Parathyroid adenoma (tissue), 2 donors: ENCODE results near the gene TIGIT.

Experiments used
- H2AFZ ChIP-seq: fragments of 300-600 bp; sonication (generic); one replicate; pipeline ENCODE4 v1.7.0; 2017; ENCODE audit warnings: antibody characterized with exemption, mild to moderate bottlenecking
- H3K27ac ChIP-seq: fragments of 300-600 bp; sonication (generic); one replicate; pipeline ENCODE4 v1.7.0; 2017
- H3K27me3 ChIP-seq: fragments of 300-600 bp; sonication (generic); one replicate; pipeline ENCODE4 v1.7.0; 2017; ENCODE audit warnings: low read length; ENCODE audit not compliant: control insufficient read depth, insufficient read depth
- H3K36me3 ChIP-seq: fragments of 300-600 bp; sonication (generic); one replicate; pipeline ENCODE4 v1.7.0; 2017; ENCODE audit warnings: low read length; ENCODE audit not compliant: control insufficient read depth, insufficient read depth
- H3K4me1 ChIP-seq: fragments of 300-600 bp; sonication (generic); one replicate; pipeline ENCODE4 v1.7.0; 2017; ENCODE audit warnings: control low read depth
- H3K4me2 ChIP-seq: fragments of 300-600 bp; sonication (generic); one replicate; pipeline ENCODE4 v1.7.0; 2017; ENCODE audit warnings: low read length
- H3K4me3 ChIP-seq: fragments of 300-600 bp; sonication (generic); one replicate; pipeline ENCODE4 v1.7.0; 2017; ENCODE audit warnings: low read depth, low read length
- H3K79me2 ChIP-seq: fragments of 300-600 bp; sonication (generic); one replicate; pipeline ENCODE4 v1.7.0; 2017; ENCODE audit warnings: control low read depth
- H3K9ac ChIP-seq: fragments of 300-600 bp; sonication (generic); one replicate; pipeline ENCODE4 v1.7.0; 2017; ENCODE audit warnings: mild to moderate bottlenecking
- H3K9me3 ChIP-seq: fragments of 300-600 bp; sonication (generic); one replicate; pipeline ENCODE4 v1.7.0; 2017; ENCODE audit warnings: low read length; ENCODE audit not compliant: control insufficient read depth
- CTCF ChIP-seq: fragments of 300-600 bp; sonication (generic); IDR thresholded peaks from one replicate; pipeline ENCODE4 v1.7.0; 2017; ENCODE audit warnings: antibody characterized with exemption, mild to moderate bottlenecking
- donor health status: primary hyperparathyroidism.

The TIGIT gene

GRCh38 chr3:114351123-114351821 lies 57.4 kb downstream of the TIGIT start:
- H3K27me3 ChIP-seq, result no peaks in the 10 kb centered on the region
- no peaks in the 10 kb centered on the region for H3K4me1 ChIP-seq
- H3K4me3 ChIP-seq, result no peak overlapping the region
- H3K79me2 ChIP-seq, result no peaks in the 10 kb centered on the region
- H3K4me2 ChIP-seq, result no peak overlapping the region
- H3K9me3 ChIP-seq, result no peaks in the 10 kb centered on the region
- H2AFZ ChIP-seq, result no peak overlapping the region
- H3K36me3 ChIP-seq, result no peaks in the 10 kb centered on the region
- no peak overlapping the region for H3K9ac ChIP-seq
- no peak overlapping the region for H3K27ac ChIP-seq
- no peak for TF ChIP-seq CTCF

GRCh38 chr3:114351822-114352145 lies 58.0 kb downstream of the TIGIT start:
- Histone ChIP-seq H2AFZ (no peak overlapping the region), H3K4me2 (no peak overlapping the region), H3K9ac (no peak overlapping the region), H3K36me3 (no peaks in the 10 kb centered on the region), H3K4me1 (no peaks in the 10 kb centered on the region), H3K27ac (no peak overlapping the region), H3K9me3 (no peaks in the 10 kb centered on the region), H3K79me2 (no peaks in the 10 kb centered on the region), H3K27me3 (no peaks in the 10 kb centered on the region), H3K4me3 (no peak overlapping the region)
- TF ChIP-seq CTCF, result no peak

- no peaks in the 10 kb centered on the region for H3K79me2 ChIP-seq
- H3K4me1 ChIP-seq, result no peaks in the 10 kb centered on the region
- no peak overlapping the region for H3K4me3 ChIP-seq
- no peak for TF ChIP-seq CTCF
- H3K27ac ChIP-seq, result no peak overlapping the region
- no peaks in the 10 kb centered on the region for H3K27me3 ChIP-seq
- no peaks in the 10 kb centered on the region for H3K9me3 ChIP-seq
- no peaks in the 10 kb centered on the region for H3K36me3 ChIP-seq
- H2AFZ ChIP-seq, result no peak overlapping the region
- no peak overlapping the region for H3K4me2 ChIP-seq
- no peak overlapping the region for H3K9ac ChIP-seq
These were observed 61.8 kb downstream of the TIGIT start for GRCh38 chr3:114355653-114356052.

GRCh38 chr3:114356066-114356465 lies 62.2 kb downstream of the TIGIT start:
- TF ChIP-seq CTCF, result no peak
- no peak overlapping the region for H3K27ac ChIP-seq
- no peak overlapping the region for H3K4me3 ChIP-seq
- no peaks in the 10 kb centered on the region for H3K36me3 ChIP-seq
- no peak overlapping the region for H3K9ac ChIP-seq
- no peak overlapping the region for H3K4me2 ChIP-seq
- no peaks in the 10 kb centered on the region for H3K27me3 ChIP-seq
- H3K4me1 ChIP-seq, result no peaks in the 10 kb centered on the region
- no peaks in the 10 kb centered on the region for H3K79me2 ChIP-seq
- H2AFZ ChIP-seq, result no peak overlapping the region
- no peaks in the 10 kb centered on the region for H3K9me3 ChIP-seq

GRCh38 chr3:114356525-114356924 lies 62.7 kb downstream of the TIGIT start:
- no peak overlapping the region for H3K9ac ChIP-seq
- H3K4me1 ChIP-seq, result no peaks in the 10 kb centered on the region
- H3K9me3 ChIP-seq, result no peaks in the 10 kb centered on the region
- no peak for TF ChIP-seq CTCF
- H3K27me3 ChIP-seq, result no peaks in the 10 kb centered on the region
- H3K4me3 ChIP-seq, result no peak overlapping the region
- H3K4me2 ChIP-seq, result no peak overlapping the region
- no peaks in the 10 kb centered on the region for H3K36me3 ChIP-seq
- H3K27ac ChIP-seq, result no peak overlapping the region
- no peaks in the 10 kb centered on the region for H3K79me2 ChIP-seq
- no peak overlapping the region for H2AFZ ChIP-seq
